NCI-H2227 treated with DMSO at 0.1 percent for 48 hours (cell line): ENCODE data around the gene DCST2.

Source experiments
- DNase-seq: peaks from one replicate; lab custom pipeline; 2025; lab: John Stamatoyannopoulos, UW

Gene DCST2

GRCh38 chr1:155026154-155026553 is 7.4 kb downstream of the DCST2 start:
- DNase-seq, result no peak

- no peak for DNase-seq
These were observed 9.3 kb downstream of the DCST2 start for GRCh38 chr1:155024315-155024714.

GRCh38 chr1:155023627-155024026 is 10.0 kb downstream of the DCST2 start:
- DNase-seq, result no peak

- DNase-seq, result no peak
These were observed 10.7 kb downstream of the DCST2 start for GRCh38 chr1:155022927-155023236.

DNA sequence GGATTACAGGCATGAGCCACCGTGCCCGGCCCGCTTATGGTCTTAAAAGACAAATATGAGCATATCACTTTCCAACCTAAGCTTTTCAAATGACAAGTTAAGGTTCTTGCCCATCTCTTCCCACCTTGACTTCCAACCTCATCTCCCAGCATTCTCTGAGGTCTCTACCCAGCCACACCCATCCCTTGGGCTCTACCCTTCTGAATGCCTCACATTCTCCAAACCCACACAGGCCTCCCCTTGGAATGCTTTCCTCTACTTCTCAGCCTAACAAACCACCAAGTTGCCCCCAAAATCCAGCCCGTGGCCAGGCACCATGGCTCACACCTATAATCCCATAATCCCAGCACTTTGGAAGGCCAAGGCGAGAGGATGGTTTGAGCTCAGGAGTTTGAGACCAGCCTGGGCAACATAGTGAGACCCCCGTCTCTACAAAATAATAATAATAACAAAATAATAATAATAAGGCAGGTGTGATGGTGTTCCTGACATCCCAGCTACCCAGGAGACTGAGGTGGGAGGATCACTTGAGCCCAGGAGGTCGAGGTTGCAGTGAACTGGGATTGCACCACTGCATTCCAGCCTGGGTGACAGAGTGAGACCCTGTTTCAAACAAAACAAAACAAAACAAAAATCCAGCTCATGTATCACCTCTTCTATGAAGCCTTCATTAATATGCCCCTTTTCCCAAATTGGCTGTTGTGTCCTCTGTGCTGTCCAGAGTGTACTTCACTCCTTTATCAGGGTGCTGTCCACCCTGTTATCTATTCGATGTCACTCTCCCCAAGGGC is 11.2 kb downstream of the DCST2 start:
- DNase-seq, result no peak

- DNase-seq, result no peak
These were observed 14.0 kb downstream of the DCST2 start for GRCh38 chr1:155019377-155020245.

GRCh38 chr1:155018617-155019348 is 14.8 kb downstream of the DCST2 start:
- DNase-seq, result no peak

DNA sequence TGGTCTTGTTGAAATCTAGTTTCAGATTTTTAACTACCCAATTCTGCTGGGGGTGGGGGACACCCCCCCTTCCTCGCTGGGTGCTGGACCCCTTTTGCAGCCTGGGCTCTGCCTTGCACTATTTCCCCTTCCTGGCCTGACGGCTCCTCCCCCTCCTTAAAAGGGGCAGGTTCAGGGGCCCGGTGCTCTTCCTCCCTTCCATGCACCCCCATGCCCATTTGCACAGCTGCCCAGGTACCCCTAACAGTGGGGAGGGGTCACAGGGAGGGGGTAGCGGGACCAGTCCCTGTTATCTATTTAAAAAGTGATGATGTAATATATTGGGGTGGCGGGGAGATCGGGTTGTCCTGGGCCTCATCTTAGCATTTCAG is 15.7 kb downstream of the DCST2 start:
- DNase-seq, result no peak

DNA sequence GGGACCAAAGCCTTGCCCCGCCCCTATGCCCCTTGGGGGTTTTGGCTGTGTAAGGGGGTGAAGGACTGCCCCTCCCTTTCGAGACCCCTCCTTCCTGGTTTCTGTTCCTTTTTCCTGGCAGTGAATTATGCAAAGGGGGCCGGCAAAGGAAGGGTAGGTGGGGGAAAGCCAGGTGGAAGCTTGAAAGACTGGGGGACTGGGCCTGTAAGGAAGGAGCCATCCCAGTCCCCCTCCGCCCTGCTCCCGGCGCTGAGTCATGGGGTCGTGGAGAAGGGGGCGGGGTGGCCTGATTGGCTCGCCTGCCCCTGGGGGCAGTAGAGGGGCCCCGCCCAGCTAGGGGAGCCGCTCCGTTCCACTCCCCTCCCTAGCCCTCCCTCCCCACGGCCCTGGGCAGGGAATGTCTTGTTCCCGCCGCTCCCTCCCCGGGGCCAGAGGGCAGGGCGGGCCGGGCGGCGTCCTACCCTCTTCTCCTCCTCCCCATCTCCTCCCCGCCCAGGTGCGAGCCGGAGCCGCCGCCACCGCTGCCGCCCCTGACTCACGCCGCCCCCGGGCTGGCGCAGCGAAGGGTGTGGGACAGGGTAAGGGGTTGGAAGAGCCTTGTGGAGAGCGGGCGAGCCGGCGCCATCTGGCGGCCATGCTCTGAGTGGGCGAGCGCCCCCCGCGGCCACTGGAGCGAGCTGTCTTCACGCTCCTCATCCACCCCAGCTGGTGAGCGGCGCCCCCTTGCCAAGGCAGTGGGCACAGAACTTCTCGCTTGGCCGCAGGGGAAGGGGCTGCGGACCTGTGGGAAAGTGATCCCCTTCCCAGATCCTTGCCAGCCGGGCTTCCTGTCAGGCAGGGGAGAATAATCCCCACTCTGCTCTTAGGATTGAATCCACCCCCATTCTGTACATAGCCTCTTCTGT is 16.3 kb downstream of the DCST2 start:
- DNase-seq, result peak; percentile 86

DNA sequence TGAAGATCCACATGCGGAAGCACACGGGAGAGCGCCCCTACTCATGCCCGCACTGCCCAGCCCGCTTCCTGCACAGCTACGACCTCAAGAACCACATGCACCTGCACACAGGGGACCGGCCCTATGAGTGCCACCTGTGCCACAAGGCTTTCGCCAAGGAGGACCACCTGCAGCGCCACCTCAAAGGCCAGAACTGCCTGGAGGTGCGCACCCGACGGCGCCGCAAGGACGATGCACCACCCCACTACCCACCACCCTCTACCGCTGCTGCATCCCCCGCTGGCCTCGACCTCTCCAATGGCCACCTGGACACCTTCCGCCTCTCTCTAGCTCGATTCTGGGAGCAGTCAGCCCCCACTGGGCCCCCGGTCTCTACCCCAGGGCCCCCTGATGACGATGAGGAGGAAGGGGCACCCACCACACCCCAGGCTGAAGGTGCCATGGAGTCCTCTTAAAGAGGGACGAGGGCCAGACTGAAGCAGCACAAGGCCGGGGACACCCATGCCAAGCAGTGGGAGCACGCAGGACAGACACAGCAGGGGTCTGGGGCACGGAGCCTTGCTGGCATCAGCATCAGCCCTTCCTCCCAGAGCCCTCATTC is 17.2 kb downstream of the DCST2 start:
- DNase-seq, result no peak

DNA sequence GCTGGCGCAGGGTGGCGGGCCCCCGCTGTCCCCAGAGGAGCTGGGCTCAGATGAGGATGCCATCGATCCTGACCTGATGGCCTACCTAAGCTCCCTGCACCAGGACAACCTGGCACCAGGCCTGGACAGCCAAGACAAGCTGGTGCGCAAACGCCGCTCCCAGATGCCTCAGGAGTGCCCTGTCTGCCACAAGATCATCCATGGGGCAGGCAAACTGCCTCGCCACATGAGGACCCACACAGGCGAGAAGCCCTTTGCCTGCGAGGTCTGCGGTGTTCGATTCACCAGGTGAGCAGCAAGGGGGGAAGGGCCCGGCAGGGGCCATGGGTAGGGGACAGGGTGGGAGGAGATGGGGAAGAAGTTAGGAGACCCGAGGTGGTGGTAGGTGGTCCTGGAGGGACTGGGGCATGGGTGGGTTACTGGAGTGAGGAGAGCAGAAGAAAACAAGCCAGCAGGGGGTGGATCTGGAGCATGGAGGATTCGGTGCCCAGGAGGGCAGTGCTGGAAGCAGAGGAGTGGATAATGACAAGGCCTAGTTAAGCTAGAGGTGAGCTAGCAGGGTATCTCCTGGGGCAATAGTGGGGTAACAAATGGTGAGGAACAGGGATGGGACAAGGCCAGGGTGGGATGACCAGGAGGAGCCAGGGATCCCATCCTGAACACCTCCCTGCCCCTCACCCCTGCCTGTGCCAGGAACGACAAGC is 17.9 kb downstream of the DCST2 start:
- DNase-seq, result no peak

GRCh38 chr1:155014709-155015508 is 18.7 kb downstream of the DCST2 start:
- no peak for DNase-seq

DNA sequence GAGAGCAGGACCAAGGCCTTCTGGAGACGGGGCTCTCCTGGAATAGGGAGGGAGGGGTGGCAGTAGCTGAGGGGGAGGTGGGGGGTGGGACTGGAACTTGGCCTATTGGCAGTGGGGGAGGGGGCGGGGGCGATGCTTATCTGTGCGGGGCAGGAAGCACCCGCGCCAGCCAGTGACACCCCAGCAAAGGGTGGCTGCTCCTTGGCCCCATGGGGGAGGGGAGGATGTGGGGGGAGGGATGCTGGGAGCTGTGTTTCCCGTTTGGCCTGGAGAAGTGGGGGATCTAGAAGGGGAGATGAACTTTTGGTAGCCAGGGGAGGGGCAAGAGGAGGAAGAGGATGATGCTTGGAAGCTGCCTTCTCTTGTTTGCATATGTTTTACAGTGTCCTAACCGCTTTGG is 19.9 kb downstream of the DCST2 start:
- DNase-seq, result no peak

GRCh38 chr1:155012776-155013602 is 20.6 kb downstream of the DCST2 start:
- no peak for DNase-seq

DNA sequence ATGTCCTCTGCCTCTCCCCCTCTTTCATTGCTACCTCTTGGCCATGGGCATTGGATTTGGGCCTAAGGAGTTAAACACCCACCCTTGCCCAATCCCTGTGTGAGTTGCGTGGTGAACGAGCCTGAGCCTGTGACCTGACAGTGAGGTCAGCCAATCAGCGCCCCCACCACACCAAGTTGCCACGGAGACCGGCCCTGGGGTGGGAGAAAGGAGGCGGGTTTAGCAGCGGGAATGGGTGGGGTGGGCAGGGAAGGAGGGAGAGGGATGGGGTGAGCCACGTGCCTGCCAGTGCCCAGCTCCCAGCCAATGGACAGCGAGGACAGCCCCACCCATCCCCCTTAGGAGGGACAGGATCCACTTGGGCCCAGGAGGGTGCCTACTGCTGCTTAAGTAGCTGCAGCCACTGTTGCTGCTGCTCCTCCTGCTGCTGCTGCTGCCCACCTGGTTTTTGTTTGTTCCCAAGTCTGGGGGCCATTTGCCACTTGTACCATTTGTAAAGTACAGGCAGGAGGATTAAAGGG is 21.5 kb downstream of the DCST2 start:
- peak; percentile 90 for DNase-seq

DNA sequence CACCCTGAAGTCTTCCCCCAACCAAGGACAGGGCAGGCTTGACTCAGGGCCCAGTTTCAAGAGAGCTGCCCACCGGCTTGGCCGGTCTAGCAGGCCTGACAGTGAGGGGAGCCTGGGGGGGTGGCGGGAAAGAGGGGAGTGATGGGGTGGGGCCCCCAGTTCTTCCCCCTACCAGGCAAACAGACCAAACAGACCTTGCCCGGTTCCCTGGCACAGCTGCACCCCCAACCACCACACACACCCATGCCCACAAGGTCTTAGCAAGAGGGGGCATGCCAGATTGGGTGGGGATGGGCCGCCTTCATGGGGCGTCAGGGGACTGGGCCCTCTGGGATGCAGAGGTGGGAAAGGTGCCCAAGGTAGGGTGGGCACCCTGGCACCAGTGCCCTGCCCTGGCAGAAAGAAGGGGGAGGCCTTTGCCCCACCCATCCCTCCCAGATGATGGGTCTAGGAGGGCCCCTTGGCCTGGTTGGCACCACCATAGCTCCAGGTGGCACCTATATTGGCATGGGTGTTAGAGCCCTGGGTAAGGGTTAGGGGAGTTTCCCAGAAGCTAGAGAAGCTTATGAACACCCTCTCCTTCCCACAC is 22.1 kb downstream of the DCST2 start:
- no peak for DNase-seq

- DNase-seq, result no peak
These were observed 22.6 kb downstream of the DCST2 start for GRCh38 chr1:155011004-155011416.

DNA sequence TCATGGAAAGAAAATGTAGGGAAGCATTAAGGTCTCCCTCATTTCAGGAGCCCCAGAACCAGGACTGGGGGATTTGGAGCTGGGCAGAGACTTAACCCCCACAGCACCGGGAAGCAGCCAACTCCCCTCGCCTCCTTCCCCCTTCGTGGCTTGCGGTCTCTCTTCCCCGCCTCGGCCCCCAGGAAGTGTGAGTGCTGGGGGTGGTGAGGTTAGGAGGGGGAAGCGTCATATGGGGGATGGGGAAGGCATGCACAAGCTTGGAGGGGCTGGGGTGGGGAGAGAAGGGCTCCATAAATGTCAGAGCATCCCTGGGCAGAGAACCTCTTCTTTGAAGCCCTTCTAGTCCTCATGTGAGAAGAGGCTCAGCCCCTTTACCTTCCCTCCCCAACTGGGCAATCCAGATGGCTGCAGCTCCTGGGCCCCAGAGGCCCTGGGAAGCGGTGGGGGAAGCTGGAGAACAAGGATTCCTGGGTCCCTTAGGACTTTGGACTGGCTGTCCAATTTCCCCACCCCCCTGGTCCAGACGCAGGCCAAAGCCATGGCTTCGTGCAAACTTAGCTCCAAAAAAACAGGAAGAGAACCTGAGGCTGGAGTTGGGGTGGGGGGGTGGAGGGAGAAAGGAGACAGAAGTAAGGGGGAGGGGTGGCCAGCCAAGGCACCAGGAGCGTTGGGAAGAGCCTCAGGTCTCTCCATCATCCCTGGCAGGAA is 23.2 kb downstream of the DCST2 start:
- no peak for DNase-seq
